ENCODE measurements around the gene TNF. TPM values are rescaled to one million over a fixed set of nuclear protein-coding genes. Genes with fewer than 3 reads are reported as not detected.
"Not testable (repeated sequence)": the region's sequence is repeated elsewhere in the genome, so short reads cannot be mapped to it uniquely, and the experiment has no call there.

Gene TNF
- total RNA-seq, 1 donor from 2014 or later: not detected

DNA sequence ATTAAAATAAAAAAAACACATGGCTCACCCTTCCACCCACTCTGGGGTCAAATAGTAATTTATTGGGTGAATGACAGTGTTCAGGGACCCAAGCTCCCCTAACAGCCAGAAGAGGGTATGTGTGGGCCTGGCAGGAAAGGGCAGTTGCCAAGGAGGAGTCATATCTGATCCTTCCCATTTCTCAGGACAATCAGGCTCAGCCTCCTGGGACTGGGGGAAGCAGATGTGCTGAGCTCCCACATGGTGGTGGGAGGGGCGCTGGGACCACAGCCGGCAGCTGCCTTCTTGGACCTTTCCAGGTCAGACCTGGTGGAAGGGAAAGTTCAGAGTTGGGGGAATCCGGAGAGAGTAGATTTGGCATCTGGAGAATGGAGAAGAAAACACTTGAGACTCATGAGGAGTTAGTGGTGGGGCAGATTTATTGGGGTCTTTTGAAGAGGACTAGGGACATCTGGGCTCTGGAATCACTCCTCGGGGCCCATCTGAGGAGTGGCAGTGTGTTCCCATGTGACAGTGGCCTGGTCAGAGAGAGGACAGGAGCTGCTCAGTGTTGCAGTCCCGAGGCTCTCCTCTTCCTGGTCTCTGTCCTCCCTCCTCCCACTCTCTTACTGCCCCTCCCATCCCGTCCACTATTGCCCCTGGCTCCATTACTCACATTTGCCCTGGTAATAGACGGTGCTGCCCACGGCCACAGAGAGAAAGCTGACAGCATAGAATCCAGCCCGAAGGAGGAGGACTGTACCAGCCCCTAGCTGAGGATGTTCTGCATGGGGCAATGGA lies 13.7 kb downstream of the TNF start:
- DNase-seq: no peak

DNA sequence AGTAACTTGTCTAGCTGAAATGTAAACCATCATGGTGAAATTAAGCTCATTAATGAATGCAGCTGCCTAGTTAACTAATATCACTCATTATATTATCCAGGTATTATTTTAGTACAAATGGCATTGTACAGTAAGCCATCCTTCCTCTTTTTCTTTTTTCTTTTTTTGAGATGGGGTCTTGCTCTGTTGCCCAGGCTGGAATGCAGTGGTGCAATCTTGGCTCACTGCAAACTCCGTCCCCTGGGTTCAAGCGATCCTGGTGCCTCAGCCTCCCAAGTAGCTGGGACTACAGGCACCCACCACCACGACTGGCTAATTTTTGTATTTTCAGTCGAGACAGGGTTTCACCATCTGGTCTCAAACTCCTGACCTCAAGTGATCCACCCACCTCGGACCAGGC lies 15.3 kb downstream of the TNF start:
- not testable (repeated sequence) for DNase-seq

DNA sequence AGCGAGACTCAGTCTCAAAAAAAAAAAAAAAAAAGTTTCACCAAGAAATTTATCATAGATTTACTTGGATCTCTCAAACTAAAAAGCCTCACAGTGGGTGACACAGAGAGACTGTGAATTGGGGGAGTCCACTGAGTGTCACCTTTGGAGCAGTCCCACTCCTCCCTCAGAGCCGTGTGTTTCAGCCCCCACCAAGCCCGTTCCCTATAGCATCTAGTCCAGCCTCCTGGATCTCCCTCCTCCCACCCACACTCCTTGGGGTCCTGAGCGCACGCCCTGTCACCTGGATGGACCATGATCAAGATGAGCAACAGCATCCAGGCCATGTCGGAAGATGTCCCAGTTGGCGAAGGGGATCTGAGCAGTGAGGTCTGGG lies 17.0 kb downstream of the TNF start:
- DNase-seq: no peak

DNA sequence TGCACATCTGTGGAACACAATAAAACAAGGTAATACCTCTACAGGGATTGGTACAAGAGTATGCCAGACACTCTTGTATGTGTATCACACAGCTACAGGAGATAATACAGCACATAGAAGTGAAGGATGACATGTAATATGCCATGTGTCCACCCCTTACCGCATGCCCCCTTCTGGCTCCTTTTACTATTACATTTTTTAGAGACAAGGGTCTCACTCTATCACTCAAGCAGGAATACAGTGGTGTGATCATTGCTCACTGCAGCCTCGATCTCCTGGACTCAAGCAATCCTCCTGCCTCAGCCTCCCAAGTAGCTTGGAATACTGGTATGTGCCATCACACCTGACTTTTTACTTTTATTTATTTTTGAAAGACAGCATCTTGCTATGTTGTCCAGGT lies 21.6 kb downstream of the TNF start:
- DNase-seq: no peak

DNA sequence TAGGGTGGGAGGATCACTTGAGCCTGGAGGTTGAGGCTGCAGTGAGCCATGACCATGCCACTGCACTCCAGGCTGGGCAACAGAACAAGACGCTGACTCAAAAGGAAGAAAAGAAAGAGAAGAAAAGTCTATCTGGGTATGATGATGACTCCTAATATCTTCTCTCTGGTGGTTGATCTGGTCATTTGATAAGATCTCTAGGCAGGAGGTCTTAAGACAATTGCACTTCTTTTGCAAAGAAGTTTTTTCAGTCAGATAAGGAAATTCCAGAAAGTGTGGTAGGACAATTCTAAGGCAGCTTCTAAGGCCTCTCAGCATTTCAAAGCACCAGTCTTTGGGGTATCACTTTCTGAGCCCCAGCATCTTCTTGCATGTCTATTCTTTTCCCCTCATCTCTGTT lies 32.0 kb downstream of the TNF start:
- no peak for DNase-seq

DNA sequence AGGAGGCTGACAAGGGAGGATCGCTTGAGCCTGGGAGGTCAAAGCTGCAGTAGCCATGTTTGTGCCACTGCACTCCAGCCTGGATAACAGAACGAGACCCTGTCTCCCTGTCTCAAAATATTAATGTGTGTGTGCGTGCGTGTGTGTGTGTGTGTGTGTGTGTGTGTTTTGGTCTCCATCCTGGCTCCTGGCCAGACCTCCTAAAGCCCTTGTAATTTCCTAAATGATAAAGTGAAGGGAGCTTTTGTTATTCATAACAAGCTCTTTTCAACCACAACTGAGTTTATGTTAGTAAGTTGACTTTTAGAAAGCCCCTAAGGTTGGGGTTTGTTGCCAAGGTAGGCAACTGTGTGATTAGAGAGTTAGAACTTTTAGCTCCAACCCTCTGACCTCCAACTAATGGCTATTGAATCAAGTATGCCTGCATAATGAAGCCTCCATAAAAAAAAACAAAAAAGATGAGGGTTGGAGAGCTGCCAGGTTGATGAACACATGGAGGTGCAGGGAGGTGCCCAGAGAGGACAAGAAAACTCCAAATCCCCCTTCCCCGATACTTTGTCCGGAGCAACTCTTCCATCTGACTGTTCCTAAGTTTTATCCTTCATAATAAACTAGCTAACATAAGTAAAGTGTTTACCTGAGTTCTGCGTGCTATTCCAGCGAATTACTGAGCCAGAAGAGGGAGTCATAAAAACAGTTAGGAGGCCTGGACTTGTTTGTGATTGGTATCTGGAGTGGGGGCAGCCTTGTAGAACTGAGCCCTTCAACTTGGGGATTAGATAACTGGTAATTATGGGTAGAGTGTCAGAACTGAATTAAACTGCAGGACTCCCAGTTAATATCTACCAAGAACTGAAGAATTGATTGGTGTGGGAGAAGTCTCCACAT lies 34.4 kb downstream of the TNF start:
- DNase-seq: no peak

DNA sequence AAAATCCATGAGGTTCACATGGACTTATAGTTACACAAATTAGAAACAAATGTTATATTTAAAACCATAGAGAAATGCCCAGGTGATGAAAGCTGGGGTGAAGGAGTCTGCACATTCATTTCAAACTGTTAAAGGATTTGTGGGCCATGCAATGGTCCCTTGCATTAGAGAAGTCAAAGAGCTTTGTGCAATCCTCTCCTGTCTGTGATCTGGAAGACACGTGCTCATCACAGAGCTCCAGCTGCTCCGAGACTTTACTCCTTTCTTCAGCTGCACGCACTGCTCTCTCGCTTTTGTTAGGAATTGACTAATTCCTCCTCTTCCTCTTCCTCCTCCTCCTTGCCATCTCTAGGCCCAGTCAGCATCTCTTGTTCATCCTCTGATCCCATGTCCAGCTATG lies 35.6 kb downstream of the TNF start:
- DNase-seq: no peak

DNA sequence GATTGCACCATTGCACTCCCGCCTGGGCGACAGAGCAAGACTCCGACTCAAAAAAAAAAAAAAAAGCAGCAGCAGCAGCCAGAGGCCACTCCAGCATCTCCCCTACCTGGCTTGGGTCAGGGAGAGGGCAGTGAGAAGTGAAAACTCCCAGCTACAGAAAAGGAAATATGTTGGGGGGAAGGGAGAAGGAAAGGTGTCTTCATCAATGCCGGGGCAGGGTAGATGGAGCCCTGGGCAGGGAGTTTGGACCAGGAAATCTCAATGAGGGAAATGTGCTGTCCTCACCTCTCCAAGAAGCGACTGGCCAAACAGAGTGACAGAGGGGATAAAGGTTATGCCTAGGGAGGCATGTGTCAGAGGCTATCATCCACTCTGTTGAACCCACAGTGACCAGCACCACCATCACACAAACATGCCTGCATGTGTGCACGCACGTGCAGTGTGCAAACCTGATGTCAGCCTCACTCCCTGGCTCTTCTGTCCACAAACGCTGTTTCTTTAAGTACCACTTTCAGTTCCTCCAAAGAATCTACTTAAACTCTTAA lies 38.8 kb downstream of the TNF start:
- no peak for DNase-seq

DNA sequence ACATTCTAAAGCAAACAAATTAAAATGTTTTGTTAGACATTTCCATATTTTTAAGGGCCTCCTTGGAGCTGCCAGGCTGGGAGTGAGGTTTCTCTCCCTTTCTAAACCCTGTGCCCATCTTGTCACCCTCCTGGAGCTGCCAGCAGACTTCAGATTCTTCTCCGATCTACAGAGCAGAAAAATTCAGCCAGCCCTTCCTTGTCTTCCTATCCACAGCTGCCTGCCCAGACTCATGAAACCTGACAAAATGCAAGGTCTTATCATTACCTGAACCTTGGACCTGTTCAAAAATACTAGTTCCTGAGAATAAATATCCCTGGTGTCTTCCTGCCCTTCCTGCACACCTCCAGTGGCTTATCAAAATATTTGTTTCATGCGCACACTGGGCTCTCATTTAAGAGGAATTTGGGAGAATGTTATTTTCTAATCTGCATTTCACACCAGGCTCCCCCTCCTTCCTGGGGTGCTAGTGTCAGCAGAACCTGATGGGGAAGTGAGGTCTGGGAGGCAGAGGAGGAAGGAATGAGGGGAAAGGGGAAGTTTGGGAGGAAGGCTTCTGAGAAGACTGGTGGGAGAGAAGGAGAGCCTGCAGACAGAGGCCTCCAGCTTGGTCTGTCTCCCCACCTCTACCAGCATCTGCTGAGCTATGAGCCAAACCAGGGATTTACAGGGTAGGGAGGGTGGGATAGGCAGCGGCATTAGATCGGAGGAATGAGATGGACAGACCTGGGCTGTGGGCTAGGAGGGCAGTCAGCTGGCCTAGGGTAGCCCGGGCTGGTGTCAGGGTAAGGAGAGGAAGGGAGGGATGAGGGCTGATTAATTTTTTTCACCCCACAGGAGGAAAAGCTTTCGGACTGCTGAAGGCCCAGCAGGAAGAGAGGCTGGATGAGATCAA lies 39.6 kb downstream of the TNF start, which contains the start of gene AIF1:
Gene AIF1 (plus strand): TSS at position 551 of the 895 bp plus-strand sequence. CDS start 96 bp downstream, at position 647.
- no peak for DNase-seq

DNA sequence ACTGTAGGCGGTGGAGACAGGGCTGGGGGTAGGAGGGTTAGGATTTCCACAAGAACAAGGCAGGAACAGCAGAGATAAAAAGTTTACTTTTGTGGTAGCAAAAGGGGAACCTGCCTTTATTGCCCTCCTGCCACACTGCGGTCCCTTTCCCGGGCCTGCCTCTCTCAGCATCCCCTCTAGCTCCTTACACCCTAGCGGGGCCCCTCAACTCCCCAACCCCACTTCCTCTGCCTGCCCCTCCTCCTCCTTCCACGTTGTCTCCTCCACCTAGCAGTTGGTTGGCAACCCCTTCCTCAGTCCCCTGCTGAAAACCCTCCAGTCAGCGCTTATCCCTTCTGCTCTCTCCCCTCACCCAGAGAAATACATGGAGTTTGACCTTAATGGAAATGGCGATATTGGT lies 40.4 kb downstream of the TNF start:
- no peak for DNase-seq

DNA sequence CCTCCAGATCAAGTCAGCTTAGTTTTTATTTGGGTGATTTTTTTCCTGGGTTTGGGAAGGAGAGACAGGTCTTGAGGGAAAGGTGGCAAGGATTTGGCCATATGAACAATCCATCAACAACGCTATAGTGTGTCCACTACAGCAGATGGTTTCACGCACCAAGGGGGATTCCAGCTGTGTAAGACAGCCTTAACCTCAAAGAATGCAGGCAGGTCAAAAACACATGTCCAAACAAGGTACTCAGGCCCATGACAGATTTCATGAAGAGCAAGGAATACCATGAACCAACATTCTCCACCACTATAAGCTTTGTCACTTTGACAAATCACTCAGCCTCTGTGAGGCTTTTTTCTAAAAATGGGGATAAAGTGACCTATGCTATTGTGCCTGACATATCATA lies 41.6 kb downstream of the TNF start:
- no peak for DNase-seq

DNA sequence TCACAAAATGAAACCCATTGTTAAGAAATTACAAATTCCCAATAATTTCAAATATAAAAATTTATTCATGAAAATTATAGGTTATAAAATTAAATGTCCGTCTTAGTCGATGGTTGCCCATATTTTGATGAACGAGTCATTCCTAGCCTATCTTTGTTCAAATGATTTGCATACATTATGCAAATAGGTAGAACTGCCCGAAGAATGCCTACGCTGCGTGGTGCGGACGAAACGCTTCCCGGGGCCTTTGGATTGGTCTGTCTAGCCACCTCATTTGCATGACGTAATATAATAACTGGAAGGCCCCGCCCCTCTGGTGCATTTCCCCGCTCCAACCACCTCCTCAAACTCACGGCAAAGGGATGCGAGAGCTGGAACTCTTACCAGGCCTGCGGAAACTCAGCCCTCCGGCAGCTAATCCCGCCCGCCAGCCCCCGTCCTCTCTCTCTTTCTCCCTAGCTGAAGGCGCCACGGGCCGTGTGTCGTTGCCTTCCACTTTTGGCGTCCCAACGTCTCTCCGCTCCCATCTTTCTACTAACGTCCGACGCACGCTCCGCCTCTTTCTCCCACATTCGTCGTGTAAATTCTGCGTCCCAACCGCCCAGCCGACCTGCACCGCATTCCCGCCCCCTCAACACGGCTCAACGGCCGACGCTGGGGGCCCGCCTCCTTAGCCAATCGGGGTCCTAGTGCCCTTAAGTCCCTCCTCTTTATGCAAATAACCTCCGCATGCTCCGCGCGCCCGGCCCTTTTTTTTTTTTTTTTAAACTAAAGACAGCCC lies 44.6 kb downstream of the TNF start:
- DNase-seq: peak; percentile 100

DNA sequence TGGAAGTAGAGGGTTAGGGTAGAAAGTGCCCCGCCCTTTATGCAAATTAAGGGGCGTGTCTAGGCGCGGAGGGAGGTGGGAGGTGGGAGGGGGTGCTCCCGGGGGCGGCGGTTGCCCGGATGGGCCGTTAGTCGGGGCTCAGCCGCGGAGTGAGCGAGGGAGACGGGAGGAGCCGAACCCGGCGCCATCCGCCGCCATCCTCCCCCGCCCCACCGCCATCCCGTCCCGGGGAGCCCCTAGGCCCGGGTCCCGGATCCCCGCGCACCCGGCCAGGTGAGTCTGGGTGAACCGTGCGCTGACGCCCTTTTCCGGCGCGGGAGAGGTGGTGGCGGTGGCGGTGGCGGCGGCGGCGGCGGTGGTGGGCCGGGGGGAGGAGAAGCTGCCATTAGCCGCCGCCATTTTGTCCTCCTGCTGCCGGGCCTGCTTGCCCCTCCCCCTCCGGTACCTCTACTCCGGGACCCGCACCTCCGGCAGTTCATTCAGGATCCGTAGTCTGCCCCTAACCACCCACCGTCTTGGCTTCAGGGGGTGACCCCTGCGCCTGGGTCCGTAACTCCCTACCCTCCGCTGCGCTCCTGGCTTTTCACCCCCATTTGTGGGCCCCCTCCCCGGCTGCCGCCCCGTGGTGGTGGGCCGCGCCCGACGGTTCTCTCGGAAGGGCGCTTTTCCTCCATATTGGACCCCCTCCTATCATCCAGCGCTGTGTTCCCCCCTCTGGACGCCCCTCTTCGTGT lies 45.4 kb downstream of the TNF start, which contains the start of gene PRRC2A:
Gene PRRC2A (plus strand): TSS at position 130 of the 734 bp plus-strand sequence. CDS start 2,075 bp downstream, outside the sequence.
- peak; percentile 90 for DNase-seq

DNA sequence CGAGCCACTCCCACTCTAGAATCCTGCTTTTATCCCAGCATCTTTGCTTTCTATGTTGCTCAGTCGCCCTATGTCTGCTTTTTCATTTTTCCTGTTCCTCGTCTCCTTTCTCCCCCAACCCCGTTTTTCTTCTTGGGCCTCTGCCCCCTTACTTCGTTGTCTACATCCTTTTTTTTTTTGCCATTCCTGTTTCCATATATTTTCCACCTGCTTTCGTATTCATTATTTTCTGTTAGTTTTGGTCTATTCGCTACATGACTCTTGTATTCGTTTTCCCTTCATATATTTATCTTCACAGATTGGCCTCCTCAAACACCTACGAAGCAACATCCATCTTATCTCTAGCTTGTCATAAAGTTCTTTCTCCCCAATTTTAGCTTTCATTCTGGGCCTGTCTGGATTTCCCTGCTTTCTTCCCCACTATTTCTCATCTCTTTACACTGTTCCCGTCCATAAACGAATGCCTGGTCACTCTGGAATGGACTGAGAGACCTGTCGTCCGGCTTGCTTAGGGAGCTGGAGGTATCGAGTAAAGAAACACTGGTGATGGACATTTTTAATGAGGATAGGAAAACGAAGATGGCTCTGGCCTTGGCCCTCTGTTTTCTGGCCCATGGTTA lies 46.1 kb downstream of the TNF start:
- DNase-seq: peak; percentile 21

DNA sequence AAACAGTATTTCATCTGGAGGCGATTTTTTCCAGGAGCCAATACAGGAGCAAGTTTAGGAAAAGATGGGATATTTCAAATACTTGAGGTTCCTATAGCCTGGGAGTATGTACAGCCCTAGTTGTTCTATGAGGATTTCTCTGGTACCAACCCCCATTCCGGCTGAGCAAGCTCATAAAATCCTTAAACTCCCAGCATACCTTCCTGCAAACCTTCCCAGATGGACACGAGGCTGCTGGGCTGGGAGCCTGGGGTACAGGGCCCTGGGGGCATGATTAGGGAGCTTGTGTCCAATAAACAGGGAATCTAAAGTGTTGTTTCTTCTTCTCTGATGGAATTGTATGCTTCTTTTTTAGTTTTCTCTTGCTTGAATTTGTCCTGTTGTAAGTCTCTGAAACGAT lies 46.6 kb downstream of the TNF start:
- no peak for DNase-seq

DNA sequence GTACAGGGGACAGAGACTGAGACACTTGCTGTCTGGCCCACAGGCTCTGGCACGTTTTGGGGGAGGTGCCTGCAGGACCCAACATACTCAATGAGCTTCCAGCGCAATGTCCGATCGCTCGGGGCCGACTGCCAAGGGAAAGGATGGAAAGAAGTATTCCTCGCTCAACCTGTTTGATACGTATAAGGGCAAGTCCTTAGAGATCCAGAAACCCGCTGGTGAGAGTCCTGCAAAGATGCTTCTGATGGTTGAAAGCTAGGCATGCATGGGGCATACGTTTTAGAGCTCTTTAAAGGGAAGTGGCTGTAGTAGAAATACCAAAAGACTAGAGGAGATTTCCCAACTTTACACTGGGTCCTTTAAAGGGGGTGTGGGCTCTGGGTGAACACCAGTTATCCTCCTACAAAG lies 47.3 kb downstream of the TNF start:
- no peak for DNase-seq

DNA sequence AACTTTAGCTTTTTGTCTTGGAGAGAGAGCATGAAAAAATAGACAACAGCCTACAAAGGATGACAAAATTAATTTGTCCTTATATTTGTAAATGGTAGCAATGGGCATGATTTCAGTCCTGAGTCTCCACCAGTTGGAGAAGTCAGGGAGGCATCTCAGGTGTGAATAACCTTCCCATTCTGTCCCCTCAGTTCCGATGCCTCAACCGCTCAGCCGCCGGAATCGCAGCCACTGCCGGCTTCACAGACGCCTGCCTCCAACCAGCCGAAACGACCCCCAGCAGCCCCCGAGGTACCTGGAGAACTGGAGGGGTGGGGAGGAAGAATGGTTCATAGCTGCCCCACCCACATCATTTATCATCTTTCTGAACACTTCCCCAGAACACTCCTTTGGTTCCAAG lies 48.7 kb downstream of the TNF start:
- no peak for DNase-seq

DNA sequence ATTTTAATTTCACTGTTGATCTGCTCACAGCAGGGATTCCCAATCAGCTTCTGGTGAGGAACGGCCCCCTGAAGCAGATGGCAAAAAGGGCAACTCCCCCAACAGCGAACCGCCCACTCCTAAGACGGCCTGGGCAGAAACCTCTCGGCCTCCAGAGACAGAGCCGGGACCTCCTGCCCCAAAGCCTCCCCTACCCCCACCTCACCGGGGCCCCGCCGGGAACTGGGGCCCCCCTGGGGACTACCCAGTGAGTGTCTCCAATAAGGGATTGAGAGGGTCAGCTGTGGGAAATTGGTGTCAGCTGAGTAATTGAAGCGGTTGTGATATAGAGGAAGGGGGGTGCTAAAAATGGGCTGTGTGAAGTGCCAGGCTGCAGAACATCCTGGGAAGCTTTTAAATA lies 51.6 kb downstream of the TNF start:
- no peak for DNase-seq

DNA sequence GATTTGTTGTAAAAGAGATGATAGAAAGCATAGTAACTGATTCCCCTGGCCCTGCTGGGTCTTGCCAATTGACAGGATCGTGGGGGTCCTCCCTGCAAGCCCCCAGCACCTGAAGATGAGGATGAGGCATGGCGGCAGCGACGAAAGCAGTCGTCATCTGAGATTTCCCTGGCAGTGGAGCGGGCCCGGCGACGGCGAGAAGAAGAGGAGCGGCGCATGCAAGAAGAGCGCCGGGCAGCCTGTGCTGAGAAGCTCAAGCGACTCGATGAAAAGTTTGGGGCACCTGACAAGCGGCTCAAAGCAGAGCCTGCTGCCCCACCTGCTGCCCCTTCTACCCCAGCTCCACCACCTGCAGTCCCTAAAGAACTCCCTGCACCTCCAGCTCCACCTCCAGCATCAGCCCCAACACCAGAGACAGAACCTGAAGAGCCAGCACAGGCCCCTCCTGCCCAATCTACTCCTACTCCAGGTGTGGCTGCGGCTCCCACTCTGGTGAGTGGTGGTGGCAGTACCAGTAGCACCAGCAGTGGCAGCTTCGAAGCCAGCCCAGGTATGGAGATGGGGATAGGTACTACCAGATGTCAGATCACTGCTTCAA lies 52.4 kb downstream of the TNF start:
- DNase-seq: no peak
